SH-SY5Y (cell line): ENCODE measurements around the gene SLC4A5.

Source experiments
- GATA2 ChIP-seq: IDR thresholded peaks from 2 replicates; pipeline ENCODE4 v1.6.1; 2011; ENCODE audit warnings: mild to moderate bottlenecking, low read depth, low read length
- GATA3 ChIP-seq: IDR thresholded peaks from 2 replicates; pipeline ENCODE4 v1.6.1; 2011; ENCODE audit warnings: low read depth, mild to moderate bottlenecking, low read length, moderate library complexity

The SLC4A5 gene

DNA sequence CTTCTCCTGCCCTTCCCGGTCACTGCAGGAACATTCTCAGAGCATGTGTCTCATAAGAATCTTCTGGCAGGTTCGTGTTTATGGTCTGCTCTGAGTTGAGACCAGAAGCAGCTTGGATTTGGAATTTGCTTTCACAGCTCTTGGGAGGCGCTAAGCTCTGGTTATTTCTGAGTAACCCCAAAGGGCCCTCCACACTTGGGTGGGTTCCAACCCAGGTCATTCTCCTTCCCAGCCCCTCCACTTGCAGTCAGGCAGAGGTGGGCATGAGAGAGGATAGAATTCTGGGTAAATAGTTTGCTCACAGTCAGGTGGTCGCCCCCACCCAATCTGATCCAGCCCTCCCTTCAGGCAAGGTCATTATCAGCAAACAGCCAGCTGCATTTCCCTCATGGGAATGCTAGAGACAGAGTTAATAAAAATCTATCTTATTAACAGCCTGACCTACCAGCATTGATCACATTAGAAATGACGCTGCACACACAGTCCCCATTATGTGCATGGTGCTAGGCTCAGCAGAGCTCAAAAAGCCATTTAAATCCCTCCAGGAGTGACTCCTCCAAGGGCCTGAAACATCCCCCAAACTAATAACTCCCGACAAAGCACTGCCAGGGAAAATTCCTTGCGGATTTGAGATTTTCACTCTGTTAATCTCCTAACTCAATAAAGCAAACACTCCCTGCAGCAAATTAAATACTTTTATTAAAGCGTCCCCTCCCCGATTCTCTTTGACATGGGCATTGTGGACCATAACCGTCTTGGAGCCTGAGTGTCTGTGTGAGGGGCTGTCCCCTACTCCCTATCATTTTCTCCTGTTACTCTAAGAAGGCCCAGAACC is 61.9 kb downstream of the SLC4A5 start:
- TF ChIP-seq GATA2 (no peak), GATA3 (no peak)

GRCh38 chr2:74278694-74279093 is 64.5 kb downstream of the SLC4A5 start:
- no peak for TF ChIP-seq GATA2
- TF ChIP-seq GATA3, result no peak

- TF ChIP-seq GATA3 (no peak), GATA2 (0 out of 2 replicates have a peak, but pooled peaks have one; percentile 16)
Observed at GRCh38 chr2:74278176-74278575, 65.0 kb downstream of the SLC4A5 start.

DNA sequence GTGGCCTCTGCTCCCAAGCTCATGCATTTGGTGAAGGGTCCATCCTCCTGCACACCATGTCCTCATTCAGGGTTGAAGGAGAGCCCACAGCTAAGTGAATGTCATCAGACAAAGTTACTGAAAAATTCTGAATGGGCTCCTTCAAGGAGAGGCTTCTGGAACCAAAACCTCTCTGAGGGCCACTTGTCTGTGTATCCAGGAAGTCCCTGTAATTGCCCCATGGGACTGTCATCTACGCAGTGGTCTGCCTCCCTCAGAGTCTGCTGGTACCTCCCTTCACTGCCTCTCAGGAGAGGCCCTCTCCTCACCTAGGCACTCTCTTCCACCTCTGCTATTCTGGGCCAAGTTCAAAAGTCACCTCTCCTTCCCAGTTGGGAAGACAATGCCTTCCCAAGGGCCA is 68.0 kb downstream of the SLC4A5 start:
- TF ChIP-seq GATA3, result no peak
- TF ChIP-seq GATA2, result no peak

GRCh38 chr2:74269667-74270066 is 73.5 kb downstream of the SLC4A5 start:
- TF ChIP-seq GATA2 (no peak), GATA3 (no peak)

DNA sequence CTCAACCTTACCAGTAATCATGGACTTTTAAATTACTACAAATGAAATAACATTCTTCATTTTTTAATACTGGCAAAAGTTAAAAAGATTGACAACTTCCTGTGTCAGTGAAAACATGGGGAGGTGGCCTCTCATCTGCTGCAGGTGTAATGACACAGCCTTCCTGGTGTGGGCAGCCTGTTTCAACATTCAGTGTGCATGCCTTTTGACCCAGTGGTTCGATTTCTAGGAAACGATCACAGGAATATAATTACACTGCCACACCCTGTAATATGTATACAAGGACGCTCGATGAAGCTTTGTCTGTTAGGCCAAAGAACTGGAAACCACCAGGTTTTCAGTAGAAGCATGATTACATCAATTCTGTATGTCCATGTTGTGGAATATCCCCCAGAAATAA is 76.1 kb downstream of the SLC4A5 start:
- TF ChIP-seq GATA3, result no peak
- TF ChIP-seq GATA2, result no peak

- TF ChIP-seq GATA3 (no peak), GATA2 (no peak)
Observed at GRCh38 chr2:74264281-74264680, 78.9 kb downstream of the SLC4A5 start.

GRCh38 chr2:74262681-74263080 is 80.5 kb downstream of the SLC4A5 start:
- TF ChIP-seq GATA3, result no peak

GRCh38 chr2:74261204-74261864 is 81.9 kb downstream of the SLC4A5 start:
- TF ChIP-seq GATA2 (no peak), GATA3 (no peak)

- TF ChIP-seq GATA3, result no peak
- TF ChIP-seq GATA2, result no peak
Observed at GRCh38 chr2:74260495-74260894, 82.7 kb downstream of the SLC4A5 start.

DNA sequence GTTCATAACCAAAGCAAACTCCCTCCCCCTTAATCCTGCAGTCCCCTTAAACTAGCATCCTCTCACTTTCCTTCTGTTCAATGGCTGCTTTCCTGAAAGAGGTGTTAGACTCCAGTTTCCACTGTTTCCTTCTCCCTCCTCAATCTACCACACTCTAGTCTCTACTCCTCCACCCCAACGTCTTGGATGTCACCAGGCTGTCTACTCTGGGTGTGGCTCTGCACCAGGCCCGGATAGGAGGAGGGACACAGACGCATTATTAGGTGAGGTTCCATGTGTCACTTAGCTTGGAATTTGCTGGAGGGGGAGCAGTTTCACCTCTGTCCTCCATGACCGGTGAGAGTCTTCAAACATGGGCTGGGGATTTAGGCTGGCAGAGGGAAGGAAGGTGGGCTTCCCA is 83.5 kb downstream of the SLC4A5 start:
- TF ChIP-seq GATA2 (no peak), GATA3 (no peak)

GRCh38 chr2:74259191-74259590 is 84.0 kb downstream of the SLC4A5 start:
- TF ChIP-seq GATA2 (no peak), GATA3 (no peak)

- TF ChIP-seq GATA2, result no peak
- no peak for TF ChIP-seq GATA3
Observed at GRCh38 chr2:74255660-74256213, 87.5 kb downstream of the SLC4A5 start.

DNA sequence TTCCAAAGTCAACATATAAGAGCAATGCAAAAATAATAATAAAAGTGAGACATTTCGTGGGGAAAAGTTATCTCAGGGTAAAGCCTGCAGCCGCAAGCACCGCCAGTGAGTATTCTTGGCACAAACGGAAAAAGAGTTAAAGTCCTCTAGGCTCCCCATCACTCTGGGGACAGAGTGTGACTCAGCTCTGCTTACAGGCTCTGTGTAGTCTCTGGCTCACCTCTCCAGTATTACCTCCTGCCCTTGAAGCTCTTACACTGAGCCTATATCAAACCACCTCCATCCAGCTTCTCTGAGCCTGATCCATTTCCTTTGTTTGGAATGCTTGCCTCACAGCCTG is 89.3 kb downstream of the SLC4A5 start:
- TF ChIP-seq GATA3 (no peak), GATA2 (no peak)

DNA sequence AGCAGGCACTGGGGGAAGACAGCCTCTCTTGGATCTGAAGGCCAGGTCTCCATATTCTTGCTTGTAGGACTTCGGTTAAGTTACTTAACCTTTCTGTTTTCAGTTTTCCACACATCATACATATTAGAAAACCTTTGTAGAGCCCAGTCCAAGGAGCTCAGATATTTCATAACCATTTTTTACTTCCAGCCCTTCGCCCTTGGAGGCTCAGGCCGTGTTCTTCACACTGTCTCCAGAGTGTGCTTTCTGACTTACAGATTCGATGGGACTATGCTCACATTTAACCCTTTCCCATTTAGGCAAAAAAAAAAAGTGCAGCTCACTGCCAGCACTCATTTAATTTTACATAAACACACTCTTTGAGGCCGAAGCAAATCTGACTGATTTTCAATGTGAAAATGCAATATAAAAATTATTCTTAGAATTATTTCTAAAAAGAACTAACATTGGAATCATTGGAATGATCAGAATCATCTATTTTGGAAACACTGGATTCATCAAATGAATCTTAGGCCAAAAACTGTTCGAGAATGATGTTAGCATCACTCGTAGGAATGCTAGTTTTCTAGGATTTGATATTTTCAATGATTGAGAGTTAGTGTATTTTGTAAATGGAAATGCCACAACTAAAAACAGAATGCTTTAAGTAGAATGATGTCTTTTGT is 89.8 kb downstream of the SLC4A5 start:
- TF ChIP-seq GATA2, result no peak
- TF ChIP-seq GATA3, result no peak
